BJ (cell line): ENCODE results near the gene MMP24. TPM values are rescaled to one million over a fixed set of nuclear protein-coding genes. Genes with fewer than 3 reads are reported as not detected.

ENCODE experiments used
- CTCF ChIA-PET: fragments of 350-600 bp; formaldehyde crosslinking; extraction: SDS; loops from one replicate; lab custom pipeline; 2021; ENCODE audit warnings: antibody characterized with exemption, inconsistent platforms; lab: Yijun Ruan, JAX
- POLR2A ChIA-PET: fragments of 300-600 bp; sonication (Branson Sonifier 250); formaldehyde crosslinking; extraction: SDS; loops from one replicate; lab custom pipeline; 2021; ENCODE audit warnings: antibody characterized with exemption; lab: Charles Lee
- DNase-seq: peaks from one replicate; pipeline ENCODE4 v3.0.0-alpha.2; 2011; ENCODE audit warnings: low read depth
- H3K27me3 ChIP-seq: 2 replicates; pipeline ENCODE4 v1.6.0; 2011; ENCODE audit warnings: low read length; ENCODE audit not compliant: control insufficient read depth, insufficient read depth
- H3K36me3 ChIP-seq: 2 replicates; pipeline ENCODE4 v1.5.1; 2011; ENCODE audit warnings: low read length; ENCODE audit not compliant: control insufficient read depth, insufficient read depth
- H3K4me3 ChIP-seq: 2 replicates; pipeline ENCODE4 v1.5.1; 2011; ENCODE audit warnings: low read depth, mild to moderate bottlenecking, control low read depth, low read length
- polyA plus RNA-seq: library from polyadenylated mRNA; depleted of rRNA; stranded (reverse); fragments of >200 nt; gene quantifications from 2 replicates; pipeline ENCODE4 v1.2.3, GENCODE V29; 2011
- TF ChIP-seq, protein P1 (sequence below): IDR thresholded peaks from 2 replicates; pipeline ENCODE4 v1.5.1; 2011; ENCODE audit warnings: low read depth, mild to moderate bottlenecking, control low read depth, inconsistent platforms, low read length, moderate library complexity; ENCODE audit not compliant: insufficient read depth

Gene MMP24
- polyA plus RNA-seq, 1 experiment, result 2.3 TPM

DNA sequence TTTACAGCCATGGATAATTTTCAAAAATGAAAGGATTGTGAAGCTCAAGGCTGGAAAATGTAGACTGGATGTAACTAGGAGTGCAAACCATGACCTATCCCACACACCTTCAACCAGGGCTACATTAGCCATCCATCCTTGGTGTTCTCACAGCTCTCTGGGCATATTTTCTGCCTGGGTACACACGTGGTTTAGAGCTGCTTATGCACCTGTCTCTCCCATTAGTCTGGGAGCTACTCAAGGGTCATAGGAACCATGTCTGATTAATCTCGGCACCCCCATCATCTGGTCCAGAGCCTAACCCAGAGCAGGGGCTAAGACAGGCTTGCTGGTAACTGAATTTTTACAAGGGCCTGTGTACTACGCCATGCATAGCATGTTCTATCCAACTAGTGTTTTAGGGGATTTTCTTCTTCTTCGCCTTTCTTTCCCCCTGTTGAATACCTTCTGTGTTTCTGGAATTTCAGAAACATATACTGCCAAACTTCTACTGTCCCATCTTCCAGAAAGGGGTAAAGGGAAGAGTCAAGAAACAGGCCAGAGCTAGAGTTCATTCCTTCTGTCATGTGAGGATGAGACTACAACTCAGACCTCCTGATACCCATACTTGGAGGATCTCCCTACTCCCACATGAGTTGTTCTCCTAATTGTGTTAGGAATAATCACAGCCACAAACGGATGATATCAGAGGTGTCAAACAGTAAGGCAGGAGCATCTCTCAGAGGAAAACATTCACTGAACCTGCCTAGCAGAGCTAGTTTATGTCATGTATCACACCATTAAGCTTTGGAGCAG lies 91.1 kb downstream of the MMP24 start:
- no peaks in the 10 kb centered on the region for H3K36me3 ChIP-seq
- CTCF ChIA-PET, result interaction anchor here (1.0 to 8.6 kb wide), 6 partner anchors 8 to 25 kb away, joined by 3 to 85 read pairs (median 4); no protein-coding TSS in a partner anchor
- no peak overlapping the region for H3K4me3 ChIP-seq
- H3K27me3 ChIP-seq, result no peaks in the 10 kb centered on the region
- DNase-seq, result no peak
- POLR2A ChIA-PET, result interaction anchor here (0.6 kb wide), 1 partner anchor 9 kb away, joined by 3 read pairs; no protein-coding TSS in a partner anchor
- TF ChIP-seq, protein P1, sequence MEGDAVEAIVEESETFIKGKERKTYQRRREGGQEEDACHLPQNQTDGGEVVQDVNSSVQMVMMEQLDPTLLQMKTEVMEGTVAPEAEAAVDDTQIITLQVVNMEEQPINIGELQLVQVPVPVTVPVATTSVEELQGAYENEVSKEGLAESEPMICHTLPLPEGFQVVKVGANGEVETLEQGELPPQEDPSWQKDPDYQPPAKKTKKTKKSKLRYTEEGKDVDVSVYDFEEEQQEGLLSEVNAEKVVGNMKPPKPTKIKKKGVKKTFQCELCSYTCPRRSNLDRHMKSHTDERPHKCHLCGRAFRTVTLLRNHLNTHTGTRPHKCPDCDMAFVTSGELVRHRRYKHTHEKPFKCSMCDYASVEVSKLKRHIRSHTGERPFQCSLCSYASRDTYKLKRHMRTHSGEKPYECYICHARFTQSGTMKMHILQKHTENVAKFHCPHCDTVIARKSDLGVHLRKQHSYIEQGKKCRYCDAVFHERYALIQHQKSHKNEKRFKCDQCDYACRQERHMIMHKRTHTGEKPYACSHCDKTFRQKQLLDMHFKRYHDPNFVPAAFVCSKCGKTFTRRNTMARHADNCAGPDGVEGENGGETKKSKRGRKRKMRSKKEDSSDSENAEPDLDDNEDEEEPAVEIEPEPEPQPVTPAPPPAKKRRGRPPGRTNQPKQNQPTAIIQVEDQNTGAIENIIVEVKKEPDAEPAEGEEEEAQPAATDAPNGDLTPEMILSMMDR, result no peak

DNA sequence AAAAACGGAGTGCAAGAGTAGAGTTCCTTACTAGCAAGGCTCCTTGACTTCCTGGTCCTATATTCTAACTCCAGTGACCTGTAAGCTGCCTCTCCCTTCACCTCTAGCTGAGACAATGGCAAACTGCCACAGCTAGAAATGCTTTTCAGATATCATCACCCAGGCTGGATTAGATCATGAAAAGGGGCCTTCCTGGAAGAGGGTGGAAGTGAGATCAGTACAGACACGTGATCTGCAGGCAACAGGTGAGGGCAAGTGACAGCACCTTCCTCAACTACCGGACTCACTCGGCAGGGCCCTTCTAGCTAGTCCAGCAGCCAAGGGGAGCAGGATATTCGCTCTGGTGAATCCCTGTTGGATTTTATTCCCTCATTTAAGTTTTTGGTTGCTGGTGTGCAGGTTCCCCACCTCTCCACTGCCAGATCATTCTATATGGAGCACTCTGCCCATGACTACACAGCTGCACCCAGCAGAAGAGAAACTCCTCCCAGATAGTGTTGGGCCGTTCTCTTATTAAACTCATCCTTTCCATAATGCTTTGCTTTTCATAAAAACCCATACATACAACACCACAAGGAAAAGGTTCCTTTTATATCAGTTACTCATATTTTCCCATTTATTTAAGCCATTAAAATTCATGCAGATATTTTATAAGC lies 92.1 kb downstream of the MMP24 start:
- Histone ChIP-seq H3K36me3 (no peaks in the 10 kb centered on the region), H3K4me3 (no peak overlapping the region), H3K27me3 (no peaks in the 10 kb centered on the region)
- TF ChIP-seq, protein P1, result no peak
- DNase-seq, result no peak
- POLR2A ChIA-PET, result no interaction called here
- CTCF ChIA-PET, result interaction anchor here (1.0 to 8.6 kb wide), 6 partner anchors 9 to 24 kb away, joined by 3 to 85 read pairs (median 4); no protein-coding TSS in a partner anchor

DNA sequence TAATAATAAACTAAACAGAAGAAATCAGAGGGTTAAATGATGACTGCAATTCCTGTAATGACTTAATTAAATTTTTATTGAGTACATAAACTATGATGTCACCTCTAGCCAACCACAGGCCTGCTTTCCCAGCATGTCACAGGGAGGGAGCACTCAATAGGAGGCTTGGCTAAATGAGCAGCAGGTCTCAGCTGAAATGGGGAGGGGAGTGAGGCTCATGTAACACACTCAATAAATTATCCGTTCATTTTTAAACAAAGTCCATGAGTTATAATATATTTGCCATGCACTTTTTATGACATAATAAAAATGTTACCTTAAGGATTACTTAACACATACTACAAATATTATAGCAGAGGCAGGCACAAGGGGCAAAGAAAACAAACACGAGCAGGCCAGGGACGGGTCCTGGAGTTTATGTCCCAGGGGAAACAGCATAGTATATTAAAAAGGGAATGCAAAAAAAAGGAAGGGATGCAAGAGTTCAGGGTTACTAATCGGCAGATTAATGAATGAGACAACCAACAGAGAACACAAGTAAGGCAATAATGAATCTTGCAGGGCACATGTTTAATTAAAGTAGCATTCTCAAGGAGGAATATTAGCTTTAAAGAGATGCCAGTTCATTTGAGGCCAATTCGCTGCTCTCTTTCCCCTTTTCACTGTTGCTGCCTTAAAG lies 92.8 kb downstream of the MMP24 start:
- no peak overlapping the region for H3K4me3 ChIP-seq
- no peaks in the 10 kb centered on the region for H3K27me3 ChIP-seq
- ChIA-PET CTCF (interaction anchor here (8.6 kb wide), 1 partner anchor 15 kb away, joined by 85 read pairs; no protein-coding TSS in a partner anchor), POLR2A (no interaction called here)
- no peak for DNase-seq
- TF ChIP-seq, protein P1, result no peak
- no peaks in the 10 kb centered on the region for H3K36me3 ChIP-seq

DNA sequence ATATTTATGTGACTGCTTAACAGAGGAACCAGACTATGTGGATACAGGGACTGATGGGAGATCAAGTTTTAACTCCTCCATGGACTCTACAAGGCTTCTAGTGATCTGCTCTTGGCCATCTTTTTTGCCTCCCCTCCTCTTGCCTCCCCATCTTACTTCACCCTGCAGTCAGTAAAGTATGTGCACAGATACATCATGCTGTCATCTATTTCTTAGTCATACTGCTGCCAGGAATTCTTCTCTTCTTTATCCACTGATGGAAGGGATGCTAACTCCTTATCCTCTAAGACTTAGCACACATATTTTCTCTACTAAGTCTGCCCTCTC lies 93.3 kb downstream of the MMP24 start:
- TF ChIP-seq, protein P1, result no peak
- CTCF ChIA-PET, result interaction anchor here (1.0 to 8.6 kb wide), 2 partner anchors 15 to 22 kb away, joined by 3 to 85 read pairs; no protein-coding TSS in a partner anchor
- H3K4me3 ChIP-seq, result no peak overlapping the region

More for the DNA sequence above, 93.3 kb downstream of the MMP24 start:
- DNase-seq, result no peak
- Histone ChIP-seq H3K27me3 (no peaks in the 10 kb centered on the region), H3K36me3 (no peaks in the 10 kb centered on the region)
- POLR2A ChIA-PET, result interaction anchor here (1.0 kb wide), 1 partner anchor 19 kb away, joined by 3 read pairs; no protein-coding TSS in a partner anchor
